Measurements from ENCODE around the gene MRPS9.

The MRPS9 gene

DNA sequence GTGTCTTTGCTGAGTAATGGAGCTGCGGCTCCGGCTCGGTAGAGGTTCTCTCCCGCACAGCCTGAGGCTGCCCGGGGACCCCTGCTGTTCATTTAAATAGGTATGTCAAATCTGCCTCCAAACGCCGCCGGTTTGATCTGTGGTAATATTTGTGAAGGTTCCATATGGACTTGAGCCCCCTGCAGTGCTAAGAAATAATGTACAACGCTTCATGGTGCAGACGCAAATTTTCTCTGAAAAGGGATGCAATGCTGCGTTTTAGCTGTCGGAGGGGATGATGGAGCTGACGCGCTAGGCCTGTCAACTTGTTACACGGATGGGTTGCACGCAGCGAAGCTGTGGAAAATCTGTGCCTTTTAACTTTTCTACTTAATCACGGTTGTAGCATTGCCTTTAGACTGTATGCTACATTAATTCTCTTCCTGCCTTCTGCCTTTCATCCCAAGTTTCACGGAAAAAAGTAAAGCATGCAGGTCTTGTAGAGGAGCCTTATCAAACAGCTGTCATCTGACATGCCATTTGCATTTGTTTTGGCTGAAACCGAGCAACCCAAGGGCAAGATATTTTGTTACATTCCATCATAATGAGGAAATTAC, 43.2 kb downstream of the MRPS9 start:
- no peak for DNase-seq

DNA sequence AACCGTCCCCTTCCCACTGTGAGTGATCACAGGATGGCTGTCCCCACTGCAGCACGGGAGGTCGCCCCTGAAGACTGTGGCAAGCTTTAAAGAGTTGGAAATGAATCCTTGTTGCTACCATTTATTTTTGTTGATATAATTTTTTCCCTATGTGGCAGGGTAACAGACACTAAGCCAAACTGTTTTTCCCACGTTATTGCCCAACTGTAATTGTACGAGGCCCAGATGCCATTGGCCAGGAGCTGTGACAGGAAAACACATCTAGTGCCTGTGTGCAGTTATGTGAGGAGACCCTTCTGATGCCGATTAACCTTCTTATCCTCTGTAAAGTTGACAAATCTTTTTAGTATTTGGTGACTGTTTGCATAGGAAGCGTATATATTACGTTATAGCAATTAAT, 44.2 kb downstream of the MRPS9 start:
- no peak for DNase-seq

DNA sequence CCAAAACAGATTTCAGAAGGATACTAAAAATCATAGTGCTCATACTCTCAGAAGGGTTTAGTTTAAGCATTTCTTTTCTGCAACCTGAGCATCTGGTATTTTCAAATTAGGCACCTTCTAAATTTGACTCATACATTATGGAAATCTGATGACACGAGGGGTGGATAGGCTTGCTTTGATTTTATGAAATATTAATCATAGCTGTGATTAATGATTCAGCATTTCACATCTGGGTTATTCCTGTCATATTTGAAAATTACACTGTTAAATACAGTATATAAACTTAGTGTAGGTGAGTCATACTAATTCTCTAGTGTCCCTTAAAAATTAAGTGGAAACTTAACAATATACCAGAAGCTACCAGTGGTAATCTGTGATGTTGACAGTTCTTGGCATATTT, 47.7 kb downstream of the MRPS9 start:
- DNase-seq, result no peak

DNA sequence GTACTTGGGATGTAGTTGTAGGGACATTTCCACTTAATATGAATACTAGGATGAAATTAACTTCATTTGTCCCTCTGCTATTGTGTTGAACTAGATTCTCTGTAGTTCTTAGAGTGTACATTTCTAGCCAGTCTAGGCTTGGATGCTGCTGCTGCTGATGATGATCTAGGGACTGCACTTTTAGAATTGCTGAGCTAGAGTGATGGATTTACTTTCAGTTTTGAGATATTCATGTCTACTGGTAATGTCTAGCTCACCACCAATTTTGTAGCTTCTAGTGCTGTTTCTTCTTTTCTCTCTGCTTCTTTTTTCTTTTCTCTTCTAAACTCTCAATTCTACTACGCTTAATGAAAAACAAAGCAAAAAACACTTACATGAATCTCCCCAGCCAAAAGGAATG, 49.4 kb downstream of the MRPS9 start:
- DNase-seq, result no peak

DNA sequence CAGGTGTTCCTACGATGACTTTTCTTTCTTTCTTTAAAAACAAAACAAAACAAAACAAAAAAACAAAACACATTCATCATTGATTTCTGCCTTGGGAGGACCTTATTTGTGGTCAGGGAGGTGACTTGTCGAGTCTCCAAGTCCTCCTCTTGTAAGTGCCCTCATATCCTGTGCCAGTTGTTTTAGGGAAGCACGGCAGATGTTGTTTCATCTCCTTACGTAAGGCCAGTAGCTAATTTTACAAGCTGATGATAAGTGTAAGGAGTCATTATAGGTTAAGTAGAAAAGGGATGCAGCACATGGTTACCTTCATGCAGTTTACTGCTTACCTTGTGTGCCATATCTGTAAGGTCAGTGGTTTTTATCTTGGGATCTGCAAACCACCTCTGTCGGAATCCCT, 52.2 kb downstream of the MRPS9 start:
- DNase-seq, result no peak

DNA sequence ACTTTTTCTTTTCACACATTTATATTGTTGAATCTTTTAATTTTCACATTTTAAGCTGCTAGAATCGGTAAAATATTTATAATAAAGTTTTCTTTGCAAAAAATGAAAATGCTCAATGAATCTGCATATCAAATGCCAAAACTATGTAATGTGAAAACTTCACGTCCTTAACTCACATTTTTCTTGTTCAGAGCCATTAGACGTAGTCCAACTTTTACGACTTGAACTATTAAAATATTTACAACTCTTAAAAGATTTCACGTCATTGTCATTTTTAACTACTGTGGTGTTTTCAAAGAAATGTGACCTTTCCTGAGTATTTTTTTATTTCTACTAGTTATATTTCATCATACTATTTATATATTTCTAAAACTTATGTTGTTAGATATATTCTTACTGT, 54.9 kb downstream of the MRPS9 start:
- DNase-seq, result no peak

DNA sequence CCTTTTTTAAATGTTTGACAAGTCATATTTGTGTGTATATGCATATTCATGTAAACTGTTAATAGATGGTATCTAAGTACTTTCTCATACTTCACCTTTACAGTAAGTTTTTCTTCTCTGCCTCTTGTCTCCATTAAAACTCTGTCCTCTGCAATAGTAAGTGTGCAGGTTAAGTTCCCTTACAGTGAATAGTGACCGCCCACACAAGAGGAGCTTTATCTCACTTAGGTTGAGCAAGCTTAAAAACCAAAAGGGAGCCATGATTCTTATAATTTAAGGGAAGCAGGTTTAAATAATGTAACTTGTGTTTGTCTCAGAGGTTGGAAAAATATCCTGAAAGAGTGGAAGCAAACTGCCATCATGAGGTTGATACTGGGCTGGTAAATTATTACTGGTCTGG, 61.3 kb downstream of the MRPS9 start:
- DNase-seq, result no peak

DNA sequence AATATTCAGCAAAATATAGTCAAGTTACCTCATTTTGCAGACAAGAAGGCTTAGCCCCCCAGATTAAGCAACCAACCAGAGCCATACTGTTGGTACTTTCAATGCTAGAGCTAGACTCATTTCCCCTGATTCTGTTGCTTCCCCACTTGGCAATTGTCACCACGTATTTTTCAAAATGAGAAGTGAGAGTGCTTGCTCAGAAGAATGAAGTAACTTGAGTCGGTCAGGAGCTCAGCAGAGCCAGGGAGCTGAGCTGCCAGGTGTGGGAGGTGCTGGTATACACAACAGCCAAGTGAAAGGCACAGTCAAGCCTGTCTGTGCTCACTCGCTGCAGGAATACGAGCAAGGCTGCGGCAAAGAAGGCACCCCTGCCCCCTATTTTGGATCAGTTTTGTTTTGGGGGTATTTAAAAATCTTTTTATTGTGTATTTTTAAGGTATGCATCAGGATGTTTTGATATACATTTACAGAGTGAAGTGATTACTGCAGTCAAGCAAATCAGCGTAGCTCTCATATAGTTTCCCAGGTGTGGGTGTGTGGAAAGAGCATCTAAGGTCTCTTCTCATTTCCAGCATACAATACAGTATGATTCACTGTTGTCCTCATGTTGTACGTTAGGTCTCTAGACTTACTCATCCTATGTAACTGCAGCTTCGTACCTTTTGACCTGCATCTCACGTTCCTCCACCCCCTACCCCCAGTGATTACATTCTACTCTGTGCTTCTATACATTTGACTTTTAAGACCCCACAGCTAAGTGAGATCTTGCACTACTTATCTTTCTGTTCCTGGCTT, 62.4 kb downstream of the MRPS9 start:
- DNase-seq, result no peak

DNA sequence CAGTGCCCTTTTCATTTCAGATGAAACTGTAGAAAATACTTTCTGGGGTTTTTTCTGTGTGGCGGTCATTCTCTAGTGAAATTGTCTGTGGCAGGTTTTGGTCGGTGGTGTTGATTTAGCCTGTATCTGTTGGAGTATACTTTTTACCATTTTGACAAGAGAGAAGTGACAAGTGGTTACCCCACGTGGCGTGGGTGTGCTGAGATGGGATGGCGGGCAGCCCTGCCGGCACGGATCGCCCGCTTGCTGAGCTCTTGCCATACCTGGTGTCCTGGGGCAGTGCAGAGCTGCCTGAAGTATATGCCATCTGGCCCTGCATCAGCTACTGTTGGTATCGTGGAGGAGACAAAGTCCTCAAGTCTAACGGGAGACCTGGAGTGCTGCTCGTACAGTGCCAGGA, 64.1 kb downstream of the MRPS9 start:
- no peak for DNase-seq

DNA sequence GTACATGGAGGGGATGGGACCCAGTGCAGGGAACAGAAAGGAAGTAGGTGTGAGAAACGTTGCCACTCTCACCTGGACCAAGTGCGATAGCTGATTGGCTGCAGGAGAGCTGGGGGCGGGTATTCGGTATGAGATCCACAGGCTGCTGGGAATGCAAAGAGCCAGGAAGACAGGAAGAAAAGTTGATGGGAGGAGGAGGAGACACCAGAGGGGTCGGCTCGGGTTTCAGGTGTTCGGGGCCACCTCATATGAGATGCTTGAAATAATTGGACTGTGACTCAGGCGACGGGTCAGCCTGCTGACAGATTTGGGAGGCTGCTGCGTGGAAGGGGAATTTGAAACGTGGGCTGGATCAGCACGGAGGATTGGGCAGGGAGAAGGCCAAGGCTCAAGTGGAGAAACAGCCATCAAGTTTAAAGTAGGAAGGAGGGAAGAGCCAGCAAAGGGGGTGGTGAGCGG, 65.1 kb downstream of the MRPS9 start:
- no peak for DNase-seq

DNA sequence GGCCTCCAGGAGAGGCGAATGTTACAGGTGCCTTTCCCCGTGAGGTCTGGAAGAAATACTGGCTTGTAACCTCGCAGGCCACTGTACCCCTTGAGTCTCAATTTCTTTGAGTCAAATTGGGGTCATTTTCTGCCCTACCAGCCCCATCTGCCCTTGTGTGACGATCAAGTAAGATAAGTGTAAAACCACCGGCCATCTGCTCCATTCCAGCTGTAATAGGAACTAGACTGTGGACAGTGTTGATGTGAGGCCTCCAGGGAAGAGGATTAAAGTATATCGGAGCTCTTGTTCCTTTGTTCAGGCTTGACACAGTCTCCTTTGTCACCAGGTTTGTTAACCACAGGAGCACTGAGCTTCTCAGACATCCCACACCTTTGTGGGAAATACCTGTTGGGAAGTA, 65.6 kb downstream of the MRPS9 start:
- DNase-seq, result no peak

DNA sequence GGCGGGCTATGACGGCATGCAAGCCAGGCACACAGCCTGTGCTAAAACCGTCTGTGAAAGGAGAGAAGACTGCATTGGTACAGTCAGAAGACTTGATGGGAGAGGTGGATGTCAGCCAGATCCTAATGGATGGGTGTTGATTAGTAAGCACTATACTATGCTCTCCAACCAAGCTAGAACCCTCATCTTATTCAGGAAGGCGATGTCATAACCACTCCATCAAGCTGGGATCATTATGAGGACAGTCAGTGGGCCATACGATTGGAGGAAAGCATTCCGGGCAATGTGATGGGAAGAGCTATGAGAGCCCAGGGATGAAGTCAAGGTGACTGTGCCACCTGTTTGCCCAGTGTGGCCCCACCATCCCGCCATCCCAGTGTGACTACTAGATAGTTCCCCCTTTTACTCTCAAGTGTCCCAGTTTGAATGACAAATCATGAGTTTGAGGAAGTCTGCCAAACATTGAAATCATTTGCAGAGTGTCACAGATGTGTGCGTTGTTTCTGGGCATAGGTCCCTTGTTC, 66.4 kb downstream of the MRPS9 start:
- DNase-seq, result no peak

DNA sequence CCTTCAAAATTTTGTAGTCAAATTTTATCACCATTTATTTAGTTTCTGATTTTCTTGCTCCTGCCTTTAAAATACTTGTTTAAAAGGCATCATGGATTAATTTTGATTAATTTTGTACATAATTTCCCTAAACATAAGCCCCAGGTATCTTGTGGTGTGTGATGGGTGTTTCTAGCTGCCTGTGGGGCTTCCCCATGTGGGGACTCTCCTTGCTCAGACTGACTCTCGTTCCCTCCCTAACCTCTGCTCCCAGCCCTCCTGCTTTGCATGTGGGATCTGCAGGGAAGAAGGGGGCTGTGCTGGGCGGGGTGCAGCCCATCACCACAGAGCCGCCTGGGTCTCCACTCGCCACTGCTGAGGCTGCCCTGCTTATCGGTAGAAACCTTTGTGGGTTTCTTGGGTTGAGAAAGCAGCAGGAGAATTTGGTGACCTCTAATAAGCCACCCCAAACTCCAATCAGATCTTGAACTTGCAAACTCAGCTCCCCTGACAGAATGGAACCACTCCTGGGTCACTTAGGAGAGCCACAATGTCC, 72.5 kb downstream of the MRPS9 start:
- DNase-seq, result no peak

DNA sequence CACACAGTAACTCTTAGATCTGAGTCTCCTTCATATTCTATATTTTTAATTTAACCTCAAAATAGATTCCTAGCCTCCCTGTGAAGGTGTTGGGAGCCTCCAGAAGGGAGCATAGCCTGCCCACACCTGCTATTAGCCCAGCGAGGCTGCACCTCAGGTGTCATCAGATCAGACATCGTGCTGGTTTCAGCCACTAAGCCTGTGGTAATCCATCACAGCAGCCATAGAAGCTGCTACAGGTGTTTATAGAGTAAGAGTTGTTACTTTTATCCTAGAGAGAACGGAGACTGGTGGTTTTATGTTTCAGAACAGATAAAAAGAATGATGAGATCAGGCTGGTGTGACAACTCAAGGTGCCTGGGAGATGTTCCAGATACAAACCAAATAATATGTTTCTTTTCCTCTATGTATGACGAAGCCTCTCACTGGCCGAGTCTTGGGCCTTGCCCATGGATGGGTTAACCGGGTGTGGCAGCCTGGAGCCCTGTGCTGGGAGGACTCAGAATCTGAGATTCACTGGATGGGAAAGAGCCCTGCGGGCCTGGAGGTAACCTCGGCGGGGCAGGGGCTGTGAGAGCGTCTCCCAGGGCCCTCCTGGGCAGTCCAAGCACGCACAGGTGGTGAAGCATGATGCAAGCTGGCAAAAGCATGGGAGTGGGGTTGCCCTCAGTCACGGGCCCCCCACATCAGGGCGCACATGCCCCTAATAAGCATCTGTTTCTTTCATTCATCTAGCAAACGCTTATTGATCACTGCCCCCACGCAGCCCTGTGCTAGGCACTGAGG, 73.7 kb downstream of the MRPS9 start:
- DNase-seq, result no peak

DNA sequence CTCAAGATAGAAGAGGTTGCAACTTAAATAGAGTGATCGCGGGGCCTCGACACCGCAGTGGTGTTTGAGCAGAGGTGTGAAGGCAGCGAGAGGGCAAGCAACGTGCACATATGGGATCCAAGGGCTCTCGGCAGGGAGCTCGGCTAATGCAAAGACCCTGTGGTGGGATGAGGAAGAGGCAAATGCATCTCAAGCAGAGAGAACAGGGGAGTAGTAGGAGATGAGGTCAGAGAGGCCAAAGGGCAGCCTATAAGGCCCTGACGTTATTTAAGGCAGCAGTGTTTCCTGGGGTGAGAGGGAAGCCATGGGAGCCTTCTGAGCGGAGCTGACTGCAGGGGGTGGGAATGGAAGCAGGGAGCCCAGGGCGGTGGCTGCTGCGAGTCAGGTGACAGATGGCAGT, 74.5 kb downstream of the MRPS9 start:
- DNase-seq, result no peak

DNA sequence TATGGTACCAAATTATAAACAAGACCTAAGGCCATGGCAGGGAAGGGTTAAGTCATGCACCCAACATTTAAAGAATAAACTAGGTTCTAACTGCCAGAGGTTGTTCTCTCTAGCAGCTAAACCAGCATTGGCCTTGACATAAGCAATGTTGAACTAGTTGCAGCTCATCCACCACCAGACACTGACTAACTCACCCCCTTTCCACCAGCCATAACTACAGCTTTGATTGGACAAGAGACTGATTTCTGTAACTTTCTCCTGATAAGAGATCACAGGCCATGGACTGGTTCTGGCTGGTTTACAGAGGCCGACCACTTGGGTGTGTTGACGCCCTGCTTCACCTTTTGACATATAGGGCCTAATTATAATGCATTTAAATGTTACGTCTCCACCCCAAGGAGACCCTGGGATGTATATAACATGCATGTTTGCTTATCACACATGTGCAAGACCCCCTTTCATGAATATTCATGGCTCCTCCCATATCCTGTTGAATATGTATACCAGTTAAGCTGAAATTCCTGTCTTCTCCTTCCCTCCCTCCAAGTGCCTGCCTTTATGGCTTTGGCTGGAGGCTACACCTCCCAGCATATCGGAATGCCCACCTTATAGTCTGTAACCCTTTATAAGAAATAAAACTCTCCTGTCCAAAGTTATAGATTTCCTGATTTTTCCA, 75.9 kb downstream of the MRPS9 start:
- DNase-seq, result no peak

DNA sequence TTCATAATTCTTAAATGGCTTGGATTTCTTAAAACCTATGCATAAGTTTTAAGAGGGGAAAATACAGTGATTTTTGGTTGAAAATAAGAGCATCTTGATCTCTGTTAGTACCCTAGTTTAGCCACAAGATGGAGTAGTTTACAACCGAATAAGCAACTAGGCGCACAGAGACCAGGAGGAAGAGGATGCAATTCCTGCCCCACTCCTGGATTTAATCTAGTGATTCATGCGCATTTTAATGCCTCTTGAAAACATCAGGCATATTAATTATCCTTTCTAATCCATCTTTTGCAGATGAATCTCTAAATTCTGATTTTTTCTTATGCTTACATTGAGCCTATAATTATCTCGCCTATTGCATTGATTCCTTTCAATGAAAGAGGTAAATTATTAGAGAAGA, 76.7 kb downstream of the MRPS9 start:
- DNase-seq, result peak; percentile 12

DNA sequence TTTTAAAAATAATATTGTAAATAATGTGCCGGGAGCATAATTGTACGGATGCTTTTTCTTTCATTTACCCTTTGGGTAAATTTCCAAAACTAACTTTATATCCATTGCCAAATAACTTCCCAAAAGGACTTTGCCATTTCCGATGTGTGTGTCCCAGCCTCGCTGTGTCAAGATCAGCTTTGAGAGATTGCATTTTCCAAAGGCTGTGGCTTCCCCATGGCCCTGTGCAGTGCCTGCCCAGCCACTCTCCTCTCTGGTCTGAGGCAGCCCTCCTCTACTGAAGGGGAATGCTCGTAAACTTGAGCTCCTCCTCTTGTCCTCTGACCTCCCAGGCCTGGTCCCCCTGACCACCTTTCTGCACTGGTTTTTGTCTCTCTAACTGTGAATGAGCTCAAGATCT, 78.5 kb downstream of the MRPS9 start:
- DNase-seq, result no peak

DNA sequence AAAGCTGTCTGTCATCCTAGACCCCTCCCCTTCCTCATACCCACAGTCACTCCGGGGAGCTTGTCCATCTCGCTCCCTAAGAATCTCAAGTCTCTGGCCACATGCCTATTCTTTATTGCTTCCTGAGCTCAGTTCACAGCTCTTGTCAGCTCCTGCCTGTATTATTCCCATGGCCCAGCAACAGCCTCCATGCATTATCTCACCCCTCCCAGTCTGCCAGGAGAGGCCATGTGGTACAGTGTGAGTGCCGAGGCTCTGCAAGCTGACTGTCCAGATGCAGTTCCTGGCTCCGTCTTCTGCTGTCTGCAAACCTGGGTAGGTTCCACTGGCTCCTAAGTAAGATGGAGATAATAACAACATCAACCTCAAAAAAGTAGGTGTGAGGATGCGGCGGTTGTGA, 79.7 kb downstream of the MRPS9 start:
- DNase-seq, result no peak

DNA sequence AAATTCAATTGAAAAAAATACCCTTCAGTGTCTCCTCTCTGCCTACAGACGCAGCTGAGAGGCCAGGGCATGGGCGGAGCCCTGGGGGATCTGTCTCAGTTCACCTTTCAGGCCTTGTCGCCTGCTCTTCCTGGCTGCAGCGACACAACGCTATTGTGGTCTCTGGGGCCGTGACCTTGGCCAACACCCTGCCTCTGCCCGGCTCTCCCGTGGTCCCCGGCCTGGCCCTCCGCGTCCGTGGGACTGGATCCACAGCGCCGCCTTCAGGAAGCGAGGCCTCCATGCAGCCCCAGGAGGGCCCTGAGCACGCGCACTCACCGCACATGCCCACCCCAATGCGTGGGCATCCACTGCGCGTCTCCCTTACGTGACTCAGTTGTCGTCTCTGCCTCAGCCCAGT, 81.1 kb downstream of the MRPS9 start:
- no peak for DNase-seq

DNA sequence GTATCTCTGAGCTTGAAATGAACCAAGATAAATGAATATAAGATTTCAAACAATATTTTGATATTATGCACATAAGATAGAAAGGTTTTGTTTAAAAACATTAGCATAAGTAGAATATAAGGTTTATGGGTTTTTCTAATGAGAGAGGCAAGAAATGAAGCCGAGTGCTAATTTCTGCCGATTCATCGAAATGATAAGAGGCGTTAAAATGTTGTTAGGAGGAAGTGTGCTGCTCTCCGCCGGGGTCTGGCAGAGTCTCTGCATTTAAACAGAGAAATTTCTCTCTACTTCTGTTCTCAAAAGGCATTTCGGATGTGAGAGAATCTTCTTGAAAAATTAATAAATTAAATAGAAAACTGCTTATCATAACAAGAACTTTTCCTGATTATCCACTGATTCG, 83.6 kb downstream of the MRPS9 start:
- no peak for DNase-seq

DNA sequence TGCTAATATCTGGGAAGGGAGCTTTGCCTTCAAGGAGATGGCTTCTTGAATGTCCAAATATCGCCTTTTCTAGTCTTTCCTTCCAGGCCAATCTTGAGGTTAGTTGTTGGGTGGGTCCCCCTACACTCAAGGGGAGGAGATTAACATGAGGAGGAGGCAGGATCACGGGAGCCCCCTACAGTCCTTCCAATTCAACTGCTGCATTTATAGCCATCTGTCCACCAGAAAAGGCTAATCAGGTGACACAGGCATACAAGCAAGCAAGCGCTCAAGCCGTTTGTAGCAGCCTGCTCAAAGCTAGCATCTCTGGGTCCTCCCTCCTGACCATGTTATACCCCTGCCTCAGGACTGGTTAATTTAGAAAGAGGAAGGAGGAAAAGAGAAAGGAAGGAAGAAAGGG, 87.6 kb downstream of the MRPS9 start:
- no peak for DNase-seq

DNA sequence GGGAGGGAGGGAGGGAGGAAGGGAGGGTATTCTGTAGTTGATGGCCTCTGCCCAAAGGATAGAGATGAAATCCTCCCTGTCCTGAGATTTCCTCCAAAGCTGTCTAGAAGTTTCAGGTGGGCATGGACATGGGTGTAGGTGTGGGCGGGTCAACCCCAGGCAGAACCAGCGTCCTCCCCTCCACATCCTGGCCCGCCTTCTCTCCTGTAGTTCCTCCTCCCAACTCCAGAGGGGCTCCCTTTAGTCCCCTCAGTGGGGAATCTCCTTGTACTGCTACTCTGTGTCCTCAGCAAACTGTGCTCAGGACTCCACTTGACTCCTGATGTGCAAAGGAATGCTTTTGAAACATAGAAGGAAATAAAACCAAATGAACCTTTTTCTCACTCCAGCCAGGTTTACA, 88.1 kb downstream of the MRPS9 start:
- no peak for DNase-seq

Measured in CD4-positive, alpha-beta T cell treated with Interleukin-17A for 4 hours (primary cell).